Brain microvascular endothelial cell (primary cell): Measurements from ENCODE around the gene CDH4.

Source experiments
- DNase-seq: peaks from one replicate; pipeline ENCODE4 v3.0.0-alpha.2; 2020
- H3K27ac ChIP-seq: fragments of 250-450 bp; sonication (Bioruptor Pico); 2 replicates; pipeline ENCODE4 v1.5.1; 2020; ENCODE audit warnings: mild to moderate bottlenecking, moderate library complexity
- H3K27me3 ChIP-seq: fragments of 250-450 bp; sonication (Bioruptor Pico); replicated peaks from 2 replicates; pipeline ENCODE4 v1.5.1; 2020; ENCODE audit warnings: mild to moderate bottlenecking
- H3K36me3 ChIP-seq: fragments of 250-450 bp; sonication (Bioruptor Pico); replicated peaks from 2 replicates; pipeline ENCODE4 v1.5.1; 2020; ENCODE audit warnings: mild to moderate bottlenecking
- H3K4me3 ChIP-seq: 2 replicates; pipeline ENCODE4 v1.5.1; 2011; ENCODE audit warnings: low read depth, mild to moderate bottlenecking, control low read depth, low read length, moderate library complexity
- in situ Hi-C: cut with HindIII; loops from 2 replicates; pipeline ENCODE4 v1.10.0; 2017; ENCODE audit warnings: low sequenced_read_pairs, low pct_ligation_motif_present
- TF ChIP-seq, protein P1 (sequence below): IDR thresholded peaks from 2 replicates; pipeline ENCODE4 v1.5.1; 2011; ENCODE audit warnings: low read depth, mild to moderate bottlenecking, moderate library complexity, low read length, control low read depth, inconsistent platforms; ENCODE audit errors: missing control alignments

CDH4 gene

DNA sequence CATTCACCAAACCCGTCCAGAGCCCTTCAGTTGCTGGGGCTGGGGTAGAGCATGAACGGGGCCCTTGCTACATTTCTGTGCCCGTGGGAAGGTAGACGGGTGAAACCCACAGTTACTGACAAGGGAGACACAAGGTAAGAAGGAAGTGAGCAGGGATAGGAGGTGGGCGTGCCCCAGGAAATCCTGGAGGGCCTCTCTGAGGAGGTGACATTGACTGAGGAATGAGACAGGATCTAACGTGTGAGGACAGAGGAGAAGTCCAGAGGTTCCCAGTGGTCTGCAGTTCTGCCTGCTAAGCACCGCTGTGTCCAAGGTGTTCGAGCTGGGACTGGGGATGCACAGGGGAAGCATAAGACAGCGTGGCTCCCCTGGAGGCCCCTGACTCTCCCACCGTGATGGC, 378.8 kb downstream of the CDH4 start:
- H3K27ac ChIP-seq, result no peak overlapping the region
- H3K36me3 ChIP-seq, result no peaks in the 10 kb centered on the region
- in situ Hi-C loops, result no loop called here
- no peak for DNase-seq
- H3K4me3 ChIP-seq, result no peak overlapping the region
- TF ChIP-seq, protein P1, sequence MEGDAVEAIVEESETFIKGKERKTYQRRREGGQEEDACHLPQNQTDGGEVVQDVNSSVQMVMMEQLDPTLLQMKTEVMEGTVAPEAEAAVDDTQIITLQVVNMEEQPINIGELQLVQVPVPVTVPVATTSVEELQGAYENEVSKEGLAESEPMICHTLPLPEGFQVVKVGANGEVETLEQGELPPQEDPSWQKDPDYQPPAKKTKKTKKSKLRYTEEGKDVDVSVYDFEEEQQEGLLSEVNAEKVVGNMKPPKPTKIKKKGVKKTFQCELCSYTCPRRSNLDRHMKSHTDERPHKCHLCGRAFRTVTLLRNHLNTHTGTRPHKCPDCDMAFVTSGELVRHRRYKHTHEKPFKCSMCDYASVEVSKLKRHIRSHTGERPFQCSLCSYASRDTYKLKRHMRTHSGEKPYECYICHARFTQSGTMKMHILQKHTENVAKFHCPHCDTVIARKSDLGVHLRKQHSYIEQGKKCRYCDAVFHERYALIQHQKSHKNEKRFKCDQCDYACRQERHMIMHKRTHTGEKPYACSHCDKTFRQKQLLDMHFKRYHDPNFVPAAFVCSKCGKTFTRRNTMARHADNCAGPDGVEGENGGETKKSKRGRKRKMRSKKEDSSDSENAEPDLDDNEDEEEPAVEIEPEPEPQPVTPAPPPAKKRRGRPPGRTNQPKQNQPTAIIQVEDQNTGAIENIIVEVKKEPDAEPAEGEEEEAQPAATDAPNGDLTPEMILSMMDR, result no peak
- H3K27me3 ChIP-seq, result no peaks in the 10 kb centered on the region

DNA sequence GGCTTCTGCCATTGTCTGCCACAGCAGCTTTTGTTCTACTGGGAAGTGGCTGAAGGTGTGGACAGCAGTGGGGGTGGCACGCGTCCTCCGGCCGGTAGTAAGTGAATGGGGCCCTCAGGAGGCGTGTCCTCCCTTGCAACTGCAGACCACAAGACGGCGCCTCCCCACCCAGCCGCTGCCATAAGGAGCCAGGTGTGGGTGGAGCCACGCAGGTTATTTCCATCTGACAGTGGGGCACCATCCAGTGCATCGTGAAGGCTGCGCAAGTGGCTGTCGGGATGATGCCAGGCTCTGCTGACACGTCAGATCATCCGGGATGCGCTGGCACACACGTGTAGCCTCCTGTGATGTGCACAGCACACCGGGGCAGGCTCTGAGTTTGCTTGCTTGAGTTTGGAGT, 379.7 kb downstream of the CDH4 start:
- no peak for DNase-seq
- Histone ChIP-seq H3K36me3 (no peaks in the 10 kb centered on the region), H3K4me3 (no peak overlapping the region), H3K27me3 (no peaks in the 10 kb centered on the region), H3K27ac (no peak overlapping the region)
- in situ Hi-C loops, result no loop called here
- TF ChIP-seq, protein P1, result no peak

DNA sequence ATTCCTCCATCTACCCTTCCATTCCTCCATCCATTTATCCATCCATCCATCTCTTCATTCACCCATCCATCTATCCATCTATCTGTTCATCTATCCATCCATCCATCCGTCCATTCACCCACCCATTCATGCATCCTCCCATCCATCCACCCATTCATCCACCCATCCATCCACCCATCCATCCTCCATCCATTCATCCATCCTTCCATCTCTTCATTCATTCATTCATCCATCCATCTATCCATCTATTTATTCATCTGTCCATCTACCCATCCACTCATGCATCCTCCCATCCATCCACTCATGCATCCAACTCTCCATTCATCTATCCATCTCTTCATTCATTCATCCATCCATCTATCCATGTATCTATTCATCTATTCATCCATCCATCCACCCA, 380.9 kb downstream of the CDH4 start:
- no peak overlapping the region for H3K4me3 ChIP-seq
- no peak overlapping the region for H3K27ac ChIP-seq
- H3K27me3 ChIP-seq, result no peaks in the 10 kb centered on the region
- DNase-seq, result no peak
- in situ Hi-C loops, result no loop called here
- no peaks in the 10 kb centered on the region for H3K36me3 ChIP-seq
- TF ChIP-seq, protein P1, result no peak

DNA sequence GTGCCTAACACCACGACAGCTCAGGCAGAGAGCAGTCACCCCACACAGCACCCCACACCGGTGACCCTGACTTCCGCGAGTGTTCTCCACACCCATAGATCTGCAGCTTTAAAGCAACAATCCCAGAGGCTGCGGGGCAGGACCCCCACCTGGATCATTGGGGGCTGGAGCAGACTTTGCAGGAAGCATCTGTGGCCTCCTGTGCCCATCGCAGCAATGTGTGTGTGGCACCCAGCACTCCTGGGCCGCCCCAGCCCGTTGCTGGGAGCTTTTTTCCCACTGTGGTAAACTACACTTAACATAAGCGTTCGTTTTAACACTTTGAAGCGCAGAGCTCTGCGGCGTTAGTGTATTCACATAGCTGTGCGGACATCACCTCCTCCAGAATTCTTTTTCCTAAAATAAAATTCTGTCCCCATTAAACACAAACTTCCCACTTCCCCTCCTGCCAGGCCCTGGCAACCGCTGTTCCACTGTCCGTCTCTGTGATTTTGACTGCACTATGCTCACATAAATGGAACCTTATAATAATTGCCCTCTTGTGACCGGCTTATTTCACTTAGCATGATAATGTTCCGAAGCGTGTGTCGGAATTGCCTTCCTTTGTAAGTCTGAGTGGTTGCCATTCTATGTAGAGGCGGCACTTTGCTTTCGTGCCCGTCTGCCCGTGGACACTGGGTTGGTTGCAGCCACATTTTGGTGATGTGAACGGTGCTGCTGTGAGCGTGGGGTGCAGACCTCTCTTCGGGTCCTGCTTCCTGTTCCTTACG, 382.5 kb downstream of the CDH4 start:
- Histone ChIP-seq H3K27me3 (no peaks in the 10 kb centered on the region), H3K36me3 (no peaks in the 10 kb centered on the region), H3K27ac (no peak overlapping the region), H3K4me3 (no peak overlapping the region)
- in situ Hi-C loops, result no loop called here
- no peak for DNase-seq
- TF ChIP-seq, protein P1, result no peak

DNA sequence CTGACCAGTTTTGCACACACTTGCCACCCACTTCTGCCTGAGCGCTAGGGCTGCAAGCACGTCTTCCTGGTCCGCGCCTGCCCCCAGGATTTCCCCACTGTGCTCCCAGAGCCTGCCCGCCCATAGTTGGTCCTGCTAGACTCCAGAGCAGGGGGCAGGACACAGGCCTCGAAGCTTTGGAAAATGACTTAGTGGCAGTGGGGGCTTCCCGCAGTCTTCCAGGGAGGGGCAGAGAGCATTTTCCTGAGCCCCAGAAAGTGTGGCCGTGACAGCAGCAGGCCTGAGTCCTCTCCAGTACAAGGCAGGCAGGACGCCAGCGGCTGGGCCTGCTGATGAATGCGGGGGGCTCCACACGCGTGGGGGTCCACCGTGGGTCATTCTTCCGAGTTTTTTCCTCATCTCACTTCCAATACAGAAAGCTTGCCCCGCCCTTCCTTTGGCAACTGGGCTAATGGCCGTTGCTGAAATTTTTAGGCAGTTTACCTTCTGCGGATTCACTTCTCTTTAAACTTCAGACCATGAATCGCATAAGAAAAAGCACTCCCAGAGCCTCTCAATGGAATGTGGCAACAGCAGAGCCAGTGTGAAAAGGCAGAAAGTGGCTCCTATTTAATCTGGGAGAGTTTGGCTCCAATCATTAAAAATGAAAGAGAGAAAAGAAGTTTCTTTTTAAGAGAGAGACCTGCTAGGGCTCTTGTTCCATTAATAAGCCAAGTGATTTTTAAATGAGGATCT, 383.8 kb downstream of the CDH4 start:
- TF ChIP-seq, protein P1, result no peak
- no peak for DNase-seq
- H3K36me3 ChIP-seq, result no peaks in the 10 kb centered on the region
- no peak overlapping the region for H3K27ac ChIP-seq
- H3K27me3 ChIP-seq, result no peaks in the 10 kb centered on the region
- H3K4me3 ChIP-seq, result no peak overlapping the region
- in situ Hi-C loops, result no loop called here
